Measurements from ENCODE around the gene SLC7A5. TPM values are rescaled to one million over a fixed set of nuclear protein-coding genes. Genes with fewer than 3 reads are reported as not detected.

The SLC7A5 gene
- total and polyA plus RNA-seq, 2 of the 13 experiments (the other 11 are each of a cell fraction or from before 2014, with no cell fraction given), result 79.6 to 155 TPM

- TF ChIP-seq ARID5B (CRISPR knock-in tag; IDR thresholded peaks at IDR 0.05), result peak; percentile 84
- TF ChIP-seq U2AF1 (optimal IDR thresholded peaks at IDR 0.05; ENCODE audit: low read depth, low read length), result no peak
- TF ChIP-seq WIZ (CRISPR knock-in tag; IDR thresholded peaks at IDR 0.05), result no peak
- peak; percentile 77 for TF ChIP-seq SKI (IDR thresholded peaks at IDR 0.05; ENCODE audit: partially characterized antibody)
- peak; percentile 70 for TF ChIP-seq FOXA3 (CRISPR knock-in tag; IDR thresholded peaks at IDR 0.05)
- peak; percentile 12; the same call in 1 of the 2 replicates for TF ChIP-seq SSRP1 (CRISPR knock-in tag; IDR thresholded peaks at IDR 0.05)
- TF ChIP-seq MLXIP (CRISPR knock-in tag; IDR thresholded peaks at IDR 0.05; ENCODE audit: borderline replicate concordance), result peak; percentile 72; the same call in 1 of the 2 replicates
- no peak; the same call in 1 of the 2 replicates for TF ChIP-seq ZBTB20 (CRISPR knock-in tag; IDR thresholded peaks at IDR 0.05; ENCODE audit: borderline replicate concordance, low read depth)
- TF ChIP-seq ZNF781 (CRISPR knock-in tag; IDR thresholded peaks at IDR 0.05; ENCODE audit: borderline replicate concordance, not compliant biosample characterization), result peak; percentile 78
- TF ChIP-seq LCORL (IDR thresholded peaks at IDR 0.05), result peak; percentile 16; the same call in 1 of the 2 replicates
- TF ChIP-seq LCORL (CRISPR knock-in tag; IDR thresholded peaks at IDR 0.05), result peak; percentile 95; the same call in 1 of the 2 replicates
- TF ChIP-seq FOXO4 (CRISPR knock-in tag; conservative IDR thresholded peaks at IDR 0.05), result no peak
- TF ChIP-seq NFE2L1 (CRISPR knock-in tag; IDR thresholded peaks at IDR 0.05; ENCODE audit: borderline replicate concordance), result no peak
- TF ChIP-seq ZXDC (CRISPR knock-in tag; IDR thresholded peaks at IDR 0.05), result no peak; the same call in 1 of the 2 replicates
- TF ChIP-seq GRHL1 (CRISPR knock-in tag; conservative IDR thresholded peaks at IDR 0.05), result no peak
These were observed 21.3 kb downstream of the SLC7A5 start (continued) for GRCh38 chr16:87847785-87848675.
